Stimulated activated CD8-positive, alpha-beta memory T cell treated with anti-CD3 and anti-CD28 coated beads, Interleukin-2, amount 100 ng/mL, for 1 hour (primary cell): ENCODE data around the gene DTNA.
"Not testable (repeated sequence)": the region's sequence is repeated elsewhere in the genome, so short reads cannot be mapped to it uniquely, and the experiment has no call there.

Experiments
- DNase-seq, 2 donors: peaks; one replicate each; pipeline ENCODE4 v3.0.0-alpha.2; 2020; ENCODE audit warnings: low read depth in 2 of 2

The DTNA gene

GRCh38 chr18:34901299-34901698, 191.2 kb downstream of the DTNA start:
- no peak for DNase-seq

DNA sequence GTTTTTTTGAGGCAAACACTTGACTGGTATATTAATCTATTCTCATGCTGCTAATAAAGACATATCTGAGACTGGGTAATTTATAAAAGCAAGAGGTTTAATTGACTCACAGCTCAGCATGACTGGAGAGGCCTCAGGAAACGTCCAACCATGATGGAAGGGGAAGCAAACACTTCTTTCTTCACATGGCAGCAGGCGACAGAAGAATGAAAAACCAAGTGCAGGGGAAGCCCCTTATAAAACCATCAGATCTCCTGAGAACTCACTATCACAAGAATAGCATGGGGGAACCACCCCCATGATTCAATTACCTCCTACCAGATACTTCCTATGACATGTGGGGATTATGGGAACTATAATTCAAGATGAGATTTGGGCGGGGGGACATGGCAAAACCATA, 194.9 kb downstream of the DTNA start:
- no peak for DNase-seq

GRCh38 chr18:34906985-34907384, 196.9 kb downstream of the DTNA start:
- not testable (repeated sequence) for DNase-seq

- DNase-seq = no peak
Measured at GRCh38 chr18:34909637-34910364, 199.7 kb downstream of the DTNA start.

DNA sequence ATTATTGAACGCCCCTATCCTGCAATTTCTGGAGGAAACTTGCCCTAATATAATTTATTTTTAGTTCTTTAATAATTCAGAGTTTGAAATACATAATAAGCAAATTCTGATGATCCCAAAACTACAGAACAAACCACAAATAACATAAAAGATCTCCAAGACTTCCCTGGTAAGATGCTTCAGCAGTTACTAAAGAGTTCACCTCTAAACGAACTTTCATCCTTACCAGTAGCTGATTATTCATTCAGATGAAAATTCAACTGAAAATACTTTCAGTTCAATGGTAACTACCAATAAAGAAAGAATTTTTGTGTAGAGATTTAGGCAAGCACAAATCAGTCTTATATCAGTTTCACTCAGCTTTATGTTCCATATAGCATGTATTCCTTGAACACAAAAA, 201.0 kb downstream of the DTNA start:
- DNase-seq = no peak

DNA sequence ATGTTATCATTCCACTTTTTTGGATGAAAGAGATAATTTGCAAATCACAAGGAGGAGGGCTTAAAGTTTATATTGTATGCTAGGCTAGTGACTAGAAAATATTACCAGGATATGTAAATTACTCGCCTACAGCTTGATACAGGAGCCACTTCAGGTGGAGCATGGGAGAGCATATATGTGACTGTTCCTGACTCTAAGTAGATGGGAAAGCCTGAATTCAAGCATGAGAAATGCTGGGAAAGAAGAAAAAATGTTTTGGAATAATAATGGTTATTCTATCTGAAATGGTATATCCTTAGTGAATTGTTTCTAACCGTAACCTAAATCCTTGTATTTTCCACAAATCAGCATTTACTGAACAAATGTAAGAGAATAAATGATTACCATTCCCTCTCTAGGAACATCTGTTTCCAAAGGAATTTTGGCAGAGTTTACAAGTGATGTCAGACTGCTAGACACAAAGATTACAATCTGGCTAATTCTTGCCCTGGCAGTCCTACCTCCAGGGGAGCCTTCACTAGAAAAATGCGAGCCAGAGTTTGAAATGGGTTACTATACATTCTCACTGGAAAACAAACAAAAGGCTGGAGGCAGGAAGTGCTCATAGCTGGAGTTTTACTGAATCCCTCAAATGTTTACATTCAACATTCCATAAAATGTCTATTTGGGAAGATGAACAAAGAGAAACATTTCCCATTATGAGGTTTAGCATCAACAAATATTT, 201.7 kb downstream of the DTNA start:
- DNase-seq = no peak

- no peak for DNase-seq
Measured at GRCh38 chr18:34913837-34914661, 204.0 kb downstream of the DTNA start.

DNA sequence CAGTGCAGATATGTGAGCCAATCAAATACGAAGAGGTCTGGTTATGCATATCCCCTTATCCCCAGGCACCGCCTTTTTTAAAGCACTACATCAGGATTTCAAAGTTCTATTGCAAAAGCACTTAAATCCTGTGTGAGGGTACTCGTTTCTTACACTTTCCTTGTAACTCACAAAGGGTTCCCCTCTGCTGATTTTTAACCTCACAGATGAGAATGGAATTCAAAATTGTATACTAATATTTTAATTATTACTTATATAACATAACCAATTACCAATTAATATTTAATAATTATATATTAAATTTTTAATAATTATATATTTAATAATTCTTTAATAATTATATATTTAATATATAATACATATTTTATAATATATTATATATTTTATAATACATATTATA, 204.9 kb downstream of the DTNA start:
- DNase-seq = no peak

GRCh38 chr18:34916539-34916938, 206.4 kb downstream of the DTNA start:
- not testable (repeated sequence) for DNase-seq

DNA sequence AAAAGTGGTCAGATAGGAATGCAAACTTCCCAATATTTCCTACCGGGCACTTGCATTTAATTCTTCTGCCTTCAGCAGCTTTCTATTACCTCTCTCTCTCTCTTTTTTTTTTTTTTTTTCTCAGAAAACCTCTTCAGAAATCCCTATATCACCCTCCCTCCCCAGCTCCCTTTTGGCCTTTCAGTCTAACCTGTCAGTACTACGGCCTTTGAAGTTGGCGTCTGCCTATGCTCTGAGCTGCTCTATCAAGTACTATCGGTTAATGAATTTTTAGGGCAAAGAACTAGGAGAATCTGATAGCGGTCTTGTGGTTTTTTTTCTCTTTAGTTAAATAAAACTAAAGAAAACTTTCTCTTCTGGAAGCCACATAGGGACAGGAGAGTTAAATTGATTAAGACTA, 208.8 kb downstream of the DTNA start:
- DNase-seq = no peak

GRCh38 chr18:34921226-34921625, 211.1 kb downstream of the DTNA start:
- DNase-seq = no peak

GRCh38 chr18:34921811-34922385, 211.8 kb downstream of the DTNA start:
- no peak for DNase-seq

- DNase-seq = not testable (repeated sequence)
Measured at GRCh38 chr18:34922594-34922993, 212.5 kb downstream of the DTNA start.

GRCh38 chr18:34923911-34924310, 213.8 kb downstream of the DTNA start:
- no peak for DNase-seq

GRCh38 chr18:34926683-34927082, 216.6 kb downstream of the DTNA start:
- DNase-seq = no peak

GRCh38 chr18:34928088-34928753, 218.1 kb downstream of the DTNA start:
- DNase-seq = no peak

GRCh38 chr18:34928754-34929335, 218.7 kb downstream of the DTNA start:
- no peak for DNase-seq

DNA sequence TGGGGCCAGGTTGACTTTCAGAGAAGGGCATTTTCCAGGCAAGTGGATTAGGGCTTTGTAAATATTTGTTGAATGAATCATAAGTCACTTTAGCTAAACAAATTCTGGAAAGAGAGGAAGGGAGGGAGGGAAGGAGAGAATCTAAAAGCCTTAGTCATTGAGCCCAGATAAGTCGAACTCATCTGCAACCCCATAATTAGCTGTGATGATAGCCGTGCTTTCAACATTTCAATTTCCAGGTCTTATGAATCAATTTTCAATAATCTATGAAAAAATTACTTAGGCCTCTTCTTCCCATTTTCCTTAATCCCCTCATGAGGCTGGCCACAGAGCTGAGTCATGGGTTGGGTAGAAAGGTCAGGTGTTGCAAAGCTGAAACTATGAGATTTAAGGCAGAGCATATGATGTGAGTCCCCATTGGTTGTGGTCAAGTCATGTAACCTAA, 219.3 kb downstream of the DTNA start:
- no peak for DNase-seq

GRCh38 chr18:34932363-34932762, 222.3 kb downstream of the DTNA start:
- no peak for DNase-seq

DNA sequence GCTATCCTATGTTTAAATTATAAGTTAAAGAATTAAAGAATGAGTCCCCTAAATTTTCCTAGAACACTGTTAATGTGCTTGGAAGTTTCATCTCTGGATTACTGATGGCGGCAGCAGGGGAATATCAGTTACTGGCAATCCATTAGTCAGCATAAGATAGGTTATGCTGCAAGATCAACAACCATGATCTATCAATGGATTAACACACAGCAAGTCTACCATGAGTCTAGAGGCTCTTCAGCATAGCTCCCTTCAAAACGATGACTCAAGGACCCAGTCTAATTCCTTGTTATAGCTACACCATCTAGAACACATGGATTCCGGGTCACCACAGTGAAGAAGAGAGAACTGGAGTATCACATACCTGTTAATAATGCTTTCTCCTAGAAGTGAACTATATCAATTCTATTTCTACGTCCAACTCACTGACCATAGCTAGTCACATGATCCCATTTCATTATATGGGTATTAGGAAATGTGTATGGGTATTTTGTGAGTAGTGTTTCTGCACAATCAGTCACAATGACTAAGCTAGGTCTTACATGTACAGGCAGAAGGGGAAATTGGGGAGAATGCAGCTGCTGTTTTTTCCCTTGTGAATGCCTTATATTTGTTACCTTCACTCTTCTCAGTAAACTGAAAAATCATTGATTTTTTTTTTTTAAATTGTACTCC, 222.8 kb downstream of the DTNA start:
- no peak for DNase-seq
